SU-DHL-6 (cell line): Measurements from ENCODE around the gene MLH3.

Experiments used
- H2AFZ ChIP-seq: fragments of 200-600 bp; sonication (generic); 2 replicates; pipeline ENCODE4 v1.6.1; 2014; ENCODE audit warnings: low read depth, mild to moderate bottlenecking, moderate library complexity, mixed read lengths, antibody characterized with exemption, low read length; ENCODE audit not compliant: severe bottlenecking
- H3F3A ChIP-seq: fragments of 200-600 bp; shearing (Covaris generic); 2 replicates; pipeline ENCODE4 v1.6.0; 2016; ENCODE audit warnings: antibody characterized with exemption, mild to moderate bottlenecking; ENCODE audit not compliant: insufficient read depth
- H3K27ac ChIP-seq: fragments of 200-600 bp; sonication (generic); 2 replicates; pipeline ENCODE4 v1.5.1; 2016; ENCODE audit warnings: low read depth, mild to moderate bottlenecking, low read length, moderate library complexity, mixed read lengths
- H3K27me3 ChIP-seq: fragments of 200-600 bp; sonication (generic), shearing (Covaris generic); 2 replicates; pipeline ENCODE4 v1.6.0; 2014; ENCODE audit warnings: mild to moderate bottlenecking, low read length
- H3K36me3 ChIP-seq: fragments of 200-600 bp; sonication (generic); 2 replicates; pipeline ENCODE4 v1.6.1; 2014; ENCODE audit warnings: mild to moderate bottlenecking, low read length, mixed read lengths
- H3K4me2 ChIP-seq: fragments of 300-600, 200-600 bp; shearing (Covaris generic), sonication (generic); 2 replicates; pipeline ENCODE4 v1.6.0; 2014; ENCODE audit warnings: low read length, low read depth, mild to moderate bottlenecking; ENCODE audit not compliant: poor library complexity, severe bottlenecking
- H3K4me3 ChIP-seq: fragments of 200-600 bp; sonication (generic); 2 replicates; pipeline ENCODE4 v1.5.1; 2014; ENCODE audit warnings: antibody characterized with exemption, low read length, mild to moderate bottlenecking, mixed read lengths; ENCODE audit not compliant: insufficient read depth, poor library complexity, severe bottlenecking
- H3K79me2 ChIP-seq: fragments of 200-600 bp; sonication (generic); 2 replicates; pipeline ENCODE4 v1.6.1; 2014; ENCODE audit warnings: mild to moderate bottlenecking, low read length, moderate library complexity; ENCODE audit not compliant: insufficient read depth
- H3K9ac ChIP-seq: fragments of 200-600 bp; sonication (generic); 2 replicates; pipeline ENCODE4 v1.7.0; 2014; ENCODE audit warnings: mild to moderate bottlenecking, low read length
- H3K9me2 ChIP-seq: fragments of 200-600 bp; sonication (generic); replicated peaks from 2 replicates; pipeline ENCODE4 v1.6.1; 2014; ENCODE audit warnings: low read length; ENCODE audit not compliant: insufficient read depth
- H3K9me3 ChIP-seq: fragments of 200-600 bp; sonication (generic); 2 replicates; pipeline ENCODE4 v1.6.1; 2014; ENCODE audit warnings: low read length, mixed read lengths; ENCODE audit not compliant: insufficient read depth
- H4K20me1 ChIP-seq: fragments of 200-600 bp; sonication (generic); 2 replicates; pipeline ENCODE4 v1.6.1; 2014; ENCODE audit warnings: low read depth, mild to moderate bottlenecking, antibody characterized with exemption, low read length, moderate library complexity, mixed read lengths
- EZH2phosphoT487 ChIP-seq: fragments of 200-600 bp; sonication (generic), shearing (Covaris generic); conservative IDR thresholded peaks from 2 replicates; pipeline ENCODE4 v1.6.1; 2018; ENCODE audit warnings: mild to moderate bottlenecking, antibody characterized with exemption, low read length, moderate library complexity, mixed read lengths
- TF ChIP-seq, protein P1 (sequence below): fragments of 200-600 bp; sonication (generic); IDR thresholded peaks from one replicate; pipeline ENCODE4 v1.5.1; 2017; ENCODE audit warnings: antibody characterized with exemption, mild to moderate bottlenecking, low read length, moderate library complexity; ENCODE audit not compliant: insufficient read depth, poor library complexity, severe bottlenecking

MLH3 gene

DNA sequence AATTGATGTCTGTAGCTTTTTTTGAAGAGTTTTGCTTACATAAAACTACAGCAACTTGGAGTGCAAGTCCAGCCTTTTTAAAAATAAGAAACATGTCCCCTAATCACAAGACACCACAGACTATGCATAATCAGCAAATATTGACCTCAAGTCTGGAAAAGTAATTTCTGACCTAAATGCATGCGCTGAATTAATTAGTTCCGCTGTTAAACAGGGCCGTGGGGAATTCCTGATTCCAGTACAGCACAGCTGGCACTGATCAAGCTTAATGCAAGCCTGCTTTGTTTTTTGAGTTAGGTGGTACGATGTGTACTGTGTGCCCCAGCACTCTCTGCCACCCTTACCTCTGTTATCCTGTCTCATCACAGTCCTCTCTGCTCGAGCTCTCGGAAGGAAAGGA lies 9.2 kb downstream of the MLH3 start:
- Histone ChIP-seq H3K27ac (no peak overlapping the region), H3K9ac (no peak overlapping the region)

DNA sequence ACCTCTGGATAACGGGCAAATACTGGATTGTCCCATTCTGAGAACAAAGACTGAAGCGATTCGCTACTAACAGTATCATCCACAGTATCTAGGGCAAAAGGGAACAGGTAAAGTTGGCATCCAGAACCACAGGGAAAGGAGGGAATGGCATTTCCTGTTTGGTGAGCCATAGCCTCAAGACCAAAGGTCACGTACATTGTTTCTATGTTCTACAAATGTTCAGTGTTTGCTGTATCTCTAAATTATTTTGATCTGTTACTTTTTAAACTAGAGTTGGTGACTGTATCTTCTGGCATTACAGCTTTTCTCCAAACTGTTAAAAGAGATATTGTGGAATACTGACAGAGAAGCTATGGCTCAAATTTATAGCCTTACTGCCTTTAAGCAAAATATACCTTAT lies 9.7 kb downstream of the MLH3 start:
- no peak overlapping the region for H3K27ac ChIP-seq
- H3K9me3 ChIP-seq, result no peaks in the 10 kb centered on the region
- peaks cover 16% of the 10 kb centered on the region; the same call in 1 of the 2 replicates for H3K79me2 ChIP-seq
- TF ChIP-seq EZH2phosphoT487, result no peak
- TF ChIP-seq, protein P1, sequence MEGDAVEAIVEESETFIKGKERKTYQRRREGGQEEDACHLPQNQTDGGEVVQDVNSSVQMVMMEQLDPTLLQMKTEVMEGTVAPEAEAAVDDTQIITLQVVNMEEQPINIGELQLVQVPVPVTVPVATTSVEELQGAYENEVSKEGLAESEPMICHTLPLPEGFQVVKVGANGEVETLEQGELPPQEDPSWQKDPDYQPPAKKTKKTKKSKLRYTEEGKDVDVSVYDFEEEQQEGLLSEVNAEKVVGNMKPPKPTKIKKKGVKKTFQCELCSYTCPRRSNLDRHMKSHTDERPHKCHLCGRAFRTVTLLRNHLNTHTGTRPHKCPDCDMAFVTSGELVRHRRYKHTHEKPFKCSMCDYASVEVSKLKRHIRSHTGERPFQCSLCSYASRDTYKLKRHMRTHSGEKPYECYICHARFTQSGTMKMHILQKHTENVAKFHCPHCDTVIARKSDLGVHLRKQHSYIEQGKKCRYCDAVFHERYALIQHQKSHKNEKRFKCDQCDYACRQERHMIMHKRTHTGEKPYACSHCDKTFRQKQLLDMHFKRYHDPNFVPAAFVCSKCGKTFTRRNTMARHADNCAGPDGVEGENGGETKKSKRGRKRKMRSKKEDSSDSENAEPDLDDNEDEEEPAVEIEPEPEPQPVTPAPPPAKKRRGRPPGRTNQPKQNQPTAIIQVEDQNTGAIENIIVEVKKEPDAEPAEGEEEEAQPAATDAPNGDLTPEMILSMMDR, result no peak
- H3K9ac ChIP-seq, result no peak overlapping the region
- H3K27me3 ChIP-seq, result no peaks in the 10 kb centered on the region
- no peak overlapping the region for H3K4me2 ChIP-seq
- peaks cover 5% of the 10 kb centered on the region; the same call in 1 of the 2 replicates for H3F3A ChIP-seq
- no peak overlapping the region for H2AFZ ChIP-seq
- H4K20me1 ChIP-seq, result no peaks in the 10 kb centered on the region
- H3K9me2 ChIP-seq, result no peaks in the 10 kb centered on the region
- no peaks in the 10 kb centered on the region; the same call in 1 of the 2 replicates for H3K36me3 ChIP-seq
- no peak overlapping the region for H3K4me3 ChIP-seq

More for the DNA sequence above, 9.2 kb downstream of the MLH3 start:
- Histone ChIP-seq H3K9me3 (no peaks in the 10 kb centered on the region), H3K4me3 (no peak overlapping the region), H3K79me2 (peaks cover 16% of the 10 kb centered on the region; the same call in 1 of the 2 replicates), H3F3A (peaks cover 3% of the 10 kb centered on the region; the same call in 1 of the 2 replicates), H4K20me1 (no peaks in the 10 kb centered on the region), H2AFZ (no peak overlapping the region), H3K4me2 (no peak overlapping the region), H3K9me2 (no peaks in the 10 kb centered on the region), H3K27me3 (no peaks in the 10 kb centered on the region), H3K36me3 (no peaks in the 10 kb centered on the region; the same call in 1 of the 2 replicates)
- TF ChIP-seq, protein P1, result no peak
- no peak for TF ChIP-seq EZH2phosphoT487

DNA sequence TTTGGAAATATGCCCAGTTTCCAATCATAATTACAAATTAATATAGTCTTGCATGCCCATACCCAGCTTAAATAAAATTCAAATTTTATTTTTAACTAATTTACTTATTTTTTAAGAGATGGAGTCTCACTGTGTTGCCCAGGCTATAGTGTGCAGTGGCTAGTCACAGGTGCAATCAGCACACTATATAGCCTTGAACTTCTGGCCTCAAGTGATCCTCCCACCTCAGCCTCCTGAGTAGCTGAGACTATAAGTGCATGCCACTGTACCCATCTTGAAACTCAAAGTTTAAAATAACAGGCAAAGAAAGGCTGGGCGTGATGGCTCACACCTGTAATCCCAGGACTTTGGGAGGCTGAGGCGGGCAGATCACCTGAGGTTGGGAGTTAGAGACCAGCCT lies 10.3 kb downstream of the MLH3 start:
- H3K9ac ChIP-seq, result no peak overlapping the region
- no peaks in the 10 kb centered on the region for H3K27me3 ChIP-seq
- H3K4me2 ChIP-seq, result no peak overlapping the region
- peaks cover 16% of the 10 kb centered on the region; the same call in 1 of the 2 replicates for H3K79me2 ChIP-seq
- no peaks in the 10 kb centered on the region for H4K20me1 ChIP-seq
- H3K36me3 ChIP-seq, result no peaks in the 10 kb centered on the region; the same call in 1 of the 2 replicates
- H3K4me3 ChIP-seq, result no peak overlapping the region
- TF ChIP-seq, protein P1, result no peak
- TF ChIP-seq EZH2phosphoT487, result no peak
- no peak overlapping the region for H2AFZ ChIP-seq
- peaks cover 5% of the 10 kb centered on the region; the same call in 1 of the 2 replicates for H3F3A ChIP-seq
- H3K27ac ChIP-seq, result no peak overlapping the region
- H3K9me3 ChIP-seq, result no peaks in the 10 kb centered on the region
- H3K9me2 ChIP-seq, result no peaks in the 10 kb centered on the region
